Tibial nerve (tissue), 4 donors: ENCODE results near the gene DCP1B. TPM values are rescaled to one million over a fixed set of nuclear protein-coding genes. Genes with fewer than 3 reads are reported as not detected.

Experiments used
- DNase-seq, 2 donors: peaks; one replicate each; pipeline ENCODE4 v3.0.0-alpha.2; 2019; ENCODE audit warnings: low spot score in 2 of 2
- H3K27ac ChIP-seq, 4 donors: fragments of 200-600 bp; sonication (generic) in 3 of 4; one replicate each; pipeline ENCODE4 v1.5.1; 2017 to 2019; ENCODE audit warnings: mild to moderate bottlenecking in 1 of 4
- H3K27me3 ChIP-seq, 2 donors: fragments of 200-600 bp; sonication (generic) in 1 of 2; one replicate each; pipeline versions ENCODE4 v1.5.1 to v1.6.0; 2017 to 2019
- H3K36me3 ChIP-seq, 3 donors: fragments of 200-600 bp; sonication (generic); one replicate each; pipeline ENCODE4 v1.5.1; 2018 to 2019
- H3K4me1 ChIP-seq, 4 donors: fragments of 200-600 bp; sonication (generic) in 3 of 4; one replicate each; pipeline ENCODE4 v1.5.1; 2017 to 2019
- H3K4me3 ChIP-seq, 4 donors: fragments of 200-600 bp; sonication (generic) in 3 of 4; one replicate each; pipeline ENCODE4 v1.5.1; 2017 to 2019; ENCODE audit warnings: mild to moderate bottlenecking in 1 of 4, moderate library complexity in 1 of 4
- H3K9me3 ChIP-seq, 4 donors: fragments of 200-600 bp; sonication (generic) in 3 of 4; one replicate each; pipeline ENCODE4 v1.5.1; 2017 to 2019
- EP300 ChIP-seq, 2 donors: sonication (generic); formaldehyde crosslinking; IDR thresholded peaks; one replicate each; pipeline ENCODE4 v1.6.1; 2017; ENCODE audit warnings: antibody characterized with exemption in 2 of 2, mild to moderate bottlenecking in 1 of 2
- POLR2A ChIP-seq, 2 donors: fragments of 450-650 bp; IDR thresholded peaks; one replicate each; pipeline ENCODE4 v1.6.1; 2017; ENCODE audit warnings: antibody characterized with exemption in 2 of 2, mild to moderate bottlenecking in 2 of 2, moderate library complexity in 2 of 2
- WGBS, 2 donors: methylation state at CpG; one replicate each; pipeline ENCODE4 v1.1.5; 2018; 5-methylcytosine and 5-hydroxymethylcytosine counted together
- total RNA-seq, 4 donors: library from RNA; depleted of rRNA; stranded (reverse); fragments of >200 nt; gene quantifications; one replicate each; pipeline ENCODE4 v1.1.0, GENCODE V29; 2016
- TF ChIP-seq, protein P1 (sequence below), 5 experiments: fragments of 200-600 bp in 3 of 5; fragments of 450-650 bp in 2 of 5; sonication (generic) in 3 of 5; IDR thresholded peaks; one replicate each; pipeline ENCODE4 v1.5.1; 2016 to 2019; ENCODE audit warnings: antibody characterized with exemption in 5 of 5, mild to moderate bottlenecking in 3 of 5, moderate library complexity in 2 of 5

The DCP1B gene
- total RNA-seq, 4 donors from 2014 or later: 7.5 to 21.0 (median 13.3) TPM

DNA sequence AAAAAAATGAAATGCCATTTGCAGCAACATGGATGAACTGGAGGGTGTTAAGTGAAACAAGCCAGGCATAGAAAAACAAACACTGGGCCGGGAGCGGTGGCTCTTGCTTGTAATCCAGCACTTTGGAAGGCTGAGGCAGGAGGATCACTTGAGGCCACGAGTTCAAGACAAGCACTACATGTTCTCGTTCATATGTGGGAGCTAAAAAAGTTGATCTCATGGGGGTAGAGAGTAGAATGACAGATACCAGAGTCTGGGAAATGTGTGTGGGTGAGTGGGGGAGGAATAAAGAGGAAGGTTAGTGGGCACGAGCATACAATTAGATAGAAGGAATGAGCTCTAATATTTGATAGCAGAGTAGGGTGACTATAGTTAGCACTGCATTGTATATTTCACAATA lies 107.3 kb downstream of the DCP1B start:
- H3K36me3 ChIP-seq: no peaks in the 10 kb centered on the region
- TF ChIP-seq POLR2A (IDR thresholded peaks at IDR 0.05): no peak
- TF ChIP-seq, protein P1, sequence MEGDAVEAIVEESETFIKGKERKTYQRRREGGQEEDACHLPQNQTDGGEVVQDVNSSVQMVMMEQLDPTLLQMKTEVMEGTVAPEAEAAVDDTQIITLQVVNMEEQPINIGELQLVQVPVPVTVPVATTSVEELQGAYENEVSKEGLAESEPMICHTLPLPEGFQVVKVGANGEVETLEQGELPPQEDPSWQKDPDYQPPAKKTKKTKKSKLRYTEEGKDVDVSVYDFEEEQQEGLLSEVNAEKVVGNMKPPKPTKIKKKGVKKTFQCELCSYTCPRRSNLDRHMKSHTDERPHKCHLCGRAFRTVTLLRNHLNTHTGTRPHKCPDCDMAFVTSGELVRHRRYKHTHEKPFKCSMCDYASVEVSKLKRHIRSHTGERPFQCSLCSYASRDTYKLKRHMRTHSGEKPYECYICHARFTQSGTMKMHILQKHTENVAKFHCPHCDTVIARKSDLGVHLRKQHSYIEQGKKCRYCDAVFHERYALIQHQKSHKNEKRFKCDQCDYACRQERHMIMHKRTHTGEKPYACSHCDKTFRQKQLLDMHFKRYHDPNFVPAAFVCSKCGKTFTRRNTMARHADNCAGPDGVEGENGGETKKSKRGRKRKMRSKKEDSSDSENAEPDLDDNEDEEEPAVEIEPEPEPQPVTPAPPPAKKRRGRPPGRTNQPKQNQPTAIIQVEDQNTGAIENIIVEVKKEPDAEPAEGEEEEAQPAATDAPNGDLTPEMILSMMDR (IDR thresholded peaks at IDR 0.05): no peak
- no peak for TF ChIP-seq EP300 (IDR thresholded peaks at IDR 0.05)
- no peak for DNase-seq
- peaks cover 0 to 31% (median 4%) of the 10 kb centered on the region in 4 donors for H3K9me3 ChIP-seq
- H3K4me3 ChIP-seq: no peak overlapping the region
- H3K27ac ChIP-seq: no peak overlapping the region
- no peaks in the 10 kb centered on the region for H3K4me1 ChIP-seq
- 72 to 73% methylated on average over 5 of the region's 5 CpGs for WGBS, 2 donors
- H3K27me3 ChIP-seq: no peaks in the 10 kb centered on the region

Other genes with a start within 250 kb of the DCP1B start
- not detected for gene LRTM2, start 183.9 kb downstream of the DCP1B start, total RNA-seq
- gene CACNA2D4, start 85.8 kb downstream of the DCP1B start, total RNA-seq: 10 to 100 TPM; 10.1 to 16.2 (median 11.4) TPM
- gene CACNA1C, start 48.5 kb upstream of the DCP1B start, total RNA-seq: 10 to 100 TPM in 1 of 4 donors, 1 to 10 TPM in 3; 5.2 to 12.9 (median 6.3) TPM